IPS-15b (cell line): ENCODE data around the gene LATS2.

Source experiments
- H3K27me3 ChIP-seq: one replicate; pipeline ENCODE4 v1.6.1; 2013; ENCODE audit warnings: low read length; ENCODE audit not compliant: control insufficient read depth, insufficient read depth
- H3K36me3 ChIP-seq: one replicate; pipeline ENCODE4 v1.6.1; 2013; ENCODE audit warnings: low read length; ENCODE audit not compliant: control insufficient read depth, insufficient read depth
- H3K4me1 ChIP-seq: one replicate; pipeline ENCODE4 v1.6.1; 2013; ENCODE audit warnings: mild to moderate bottlenecking, low read length; ENCODE audit not compliant: control insufficient read depth, insufficient read depth
- H3K4me3 ChIP-seq: one replicate; pipeline ENCODE4 v1.5.1; 2013; ENCODE audit warnings: low read depth, low read length
- H3K9ac ChIP-seq: one replicate; pipeline ENCODE4 v1.6.1; 2013; ENCODE audit warnings: low read depth, mild to moderate bottlenecking, low read length
- H3K9me3 ChIP-seq: one replicate; pipeline ENCODE4 v1.6.1; 2013; ENCODE audit warnings: mild to moderate bottlenecking, low read length; ENCODE audit not compliant: control insufficient read depth, insufficient read depth

Gene LATS2

GRCh38 chr13:21081926-21082325, 20.5 kb upstream of the LATS2 start:
- no peaks in the 10 kb centered on the region for H3K4me1 ChIP-seq
- no peaks in the 10 kb centered on the region for H3K36me3 ChIP-seq
- H3K9me3 ChIP-seq: no peaks in the 10 kb centered on the region
- H3K27me3 ChIP-seq: no peaks in the 10 kb centered on the region
- no peak overlapping the region for H3K9ac ChIP-seq
- H3K4me3 ChIP-seq: no peak overlapping the region

DNA sequence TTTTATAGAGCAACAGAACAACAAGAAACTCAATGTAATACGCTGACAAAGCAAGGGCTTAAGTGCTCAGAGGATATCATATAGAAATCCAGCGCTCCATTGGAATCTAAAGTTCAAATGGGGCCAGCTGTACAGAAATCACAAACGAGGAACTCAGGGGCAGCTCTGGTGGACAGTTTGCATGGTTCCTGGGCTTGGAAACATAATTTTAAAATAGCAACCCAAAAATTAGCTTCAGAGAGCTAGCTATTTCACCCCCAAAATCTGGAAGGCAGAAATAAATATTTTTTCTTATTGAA, 19.2 kb upstream of the LATS2 start:
- Histone ChIP-seq H3K9ac (no peak overlapping the region), H3K4me1 (no peaks in the 10 kb centered on the region), H3K9me3 (no peaks in the 10 kb centered on the region), H3K27me3 (no peaks in the 10 kb centered on the region), H3K4me3 (no peak overlapping the region), H3K36me3 (no peaks in the 10 kb centered on the region)

- H3K4me3 ChIP-seq: no peak overlapping the region
- H3K36me3 ChIP-seq: no peaks in the 10 kb centered on the region
- H3K9me3 ChIP-seq: no peaks in the 10 kb centered on the region
- H3K4me1 ChIP-seq: no peaks in the 10 kb centered on the region
- H3K27me3 ChIP-seq: no peaks in the 10 kb centered on the region
- no peak overlapping the region for H3K9ac ChIP-seq
Measured at GRCh38 chr13:21079761-21080592, 18.6 kb upstream of the LATS2 start.

DNA sequence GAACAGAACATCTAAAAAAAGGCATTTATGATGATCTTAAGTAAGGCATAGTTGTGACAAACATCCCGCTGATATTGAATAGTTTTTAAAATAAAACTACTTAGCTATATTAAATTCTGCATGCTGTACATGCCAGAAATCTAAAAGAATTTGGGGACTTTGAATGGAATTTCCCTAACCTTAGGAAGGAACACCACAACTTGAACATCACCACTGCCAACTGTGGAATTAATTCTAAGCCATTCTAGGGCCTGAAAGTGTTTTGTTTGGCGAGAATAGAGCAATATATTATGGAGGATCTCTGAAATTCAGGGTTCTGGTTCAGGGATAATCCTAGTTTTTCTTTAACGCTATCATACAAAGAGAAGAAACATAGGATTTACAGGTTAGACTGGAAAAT, 17.8 kb upstream of the LATS2 start:
- no peak overlapping the region for H3K4me3 ChIP-seq
- no peaks in the 10 kb centered on the region for H3K9me3 ChIP-seq
- H3K36me3 ChIP-seq: no peaks in the 10 kb centered on the region
- no peaks in the 10 kb centered on the region for H3K4me1 ChIP-seq
- no peaks in the 10 kb centered on the region for H3K27me3 ChIP-seq
- no peak overlapping the region for H3K9ac ChIP-seq

DNA sequence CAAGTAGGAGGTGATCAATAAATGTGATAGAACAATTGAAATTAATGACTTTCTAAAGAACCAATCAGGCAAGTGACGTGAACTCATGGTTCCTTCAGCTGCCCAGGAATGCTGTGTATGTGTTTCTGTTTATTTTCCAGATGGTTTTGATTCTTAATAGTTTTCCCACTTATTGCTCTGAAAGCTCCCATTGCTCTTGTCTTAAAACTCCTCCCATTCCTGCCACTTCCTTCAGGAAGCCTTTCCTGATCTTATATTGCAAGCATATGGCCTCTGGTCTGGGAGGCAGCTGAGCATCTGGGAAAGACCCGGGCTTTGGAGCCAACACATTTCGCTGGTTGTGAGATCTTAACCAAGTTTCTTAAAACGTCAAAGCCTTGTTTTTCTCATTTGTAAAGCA, 17.1 kb upstream of the LATS2 start:
- Histone ChIP-seq H3K9ac (no peak overlapping the region), H3K9me3 (no peaks in the 10 kb centered on the region), H3K27me3 (no peaks in the 10 kb centered on the region), H3K4me3 (no peak overlapping the region), H3K36me3 (no peaks in the 10 kb centered on the region), H3K4me1 (no peaks in the 10 kb centered on the region)

DNA sequence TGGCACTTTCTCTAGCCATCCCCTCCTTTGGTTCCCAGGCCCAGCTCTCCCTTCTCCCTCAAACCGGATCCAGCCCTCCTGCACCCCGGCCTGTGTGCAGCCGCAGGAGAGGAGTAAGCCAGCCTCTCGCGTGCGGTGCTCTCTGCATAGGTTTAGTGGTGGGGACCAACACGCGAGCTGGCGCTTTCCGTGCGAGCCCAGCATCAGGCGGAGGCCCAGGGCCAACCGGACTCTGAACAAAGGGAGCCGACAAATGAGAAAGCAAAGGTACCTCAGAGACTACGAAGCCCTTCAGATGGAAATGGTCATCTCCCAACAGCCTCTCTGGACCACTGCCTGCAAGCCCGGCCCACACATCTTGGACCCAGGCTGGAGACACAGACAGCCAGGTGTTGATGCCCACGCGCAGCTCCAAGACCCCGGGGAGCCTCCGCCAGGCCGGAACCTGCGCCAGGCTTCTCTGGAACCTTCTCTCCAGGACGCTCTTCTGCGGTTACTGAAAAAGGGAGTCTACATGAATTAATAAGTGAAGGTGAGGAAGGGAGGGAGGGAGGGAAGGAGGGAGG, 16.5 kb upstream of the LATS2 start:
- no peak overlapping the region for H3K4me3 ChIP-seq
- peak overlapping the region; percentile 19 for H3K9ac ChIP-seq
- H3K36me3 ChIP-seq: no peaks in the 10 kb centered on the region
- no peaks in the 10 kb centered on the region for H3K27me3 ChIP-seq
- H3K9me3 ChIP-seq: no peaks in the 10 kb centered on the region
- H3K4me1 ChIP-seq: no peaks in the 10 kb centered on the region

DNA sequence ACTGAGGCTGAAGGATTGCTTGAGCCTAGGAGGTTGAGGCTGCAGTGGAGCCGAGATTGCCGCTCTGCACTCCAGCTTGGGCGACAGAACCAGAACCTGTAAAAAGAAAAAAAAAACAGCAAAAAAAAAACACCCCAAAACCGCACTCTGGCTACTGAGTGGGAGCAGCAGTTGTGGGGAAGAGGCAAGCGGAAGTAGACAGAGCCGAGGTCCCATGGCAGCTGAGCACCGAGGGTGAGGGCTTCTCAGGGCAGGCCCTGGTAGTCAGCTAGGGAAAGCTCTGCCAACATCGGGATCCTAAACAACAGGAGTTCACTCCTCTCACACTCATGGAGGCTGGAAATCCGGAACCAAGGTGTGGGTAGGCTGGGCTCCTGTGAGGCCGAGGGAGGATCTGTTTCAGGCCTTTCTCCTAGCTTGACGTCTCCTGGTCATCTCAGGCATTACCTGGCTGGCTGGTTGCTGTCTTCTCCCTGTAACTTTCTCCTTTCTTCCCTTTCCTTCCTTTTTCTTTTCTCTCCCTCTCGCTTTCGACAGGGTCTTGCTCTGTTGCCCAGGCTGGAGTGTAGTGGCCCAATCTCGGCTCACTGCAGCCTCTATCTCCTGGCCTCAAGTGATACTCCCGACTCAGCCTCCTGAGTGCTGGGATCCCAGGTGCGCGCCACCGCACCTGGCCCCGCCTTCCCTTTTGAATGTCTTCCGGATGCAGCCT, 15.8 kb upstream of the LATS2 start:
- no peaks in the 10 kb centered on the region for H3K27me3 ChIP-seq
- H3K9me3 ChIP-seq: no peaks in the 10 kb centered on the region
- no peak overlapping the region for H3K9ac ChIP-seq
- H3K4me1 ChIP-seq: no peaks in the 10 kb centered on the region
- no peaks in the 10 kb centered on the region for H3K36me3 ChIP-seq
- H3K4me3 ChIP-seq: no peak overlapping the region

- no peaks in the 10 kb centered on the region for H3K27me3 ChIP-seq
- H3K36me3 ChIP-seq: no peaks in the 10 kb centered on the region
- no peaks in the 10 kb centered on the region for H3K4me1 ChIP-seq
- H3K9me3 ChIP-seq: no peaks in the 10 kb centered on the region
- H3K9ac ChIP-seq: no peak overlapping the region
- no peak overlapping the region for H3K4me3 ChIP-seq
Measured at GRCh38 chr13:21076253-21076652, 14.9 kb upstream of the LATS2 start.

DNA sequence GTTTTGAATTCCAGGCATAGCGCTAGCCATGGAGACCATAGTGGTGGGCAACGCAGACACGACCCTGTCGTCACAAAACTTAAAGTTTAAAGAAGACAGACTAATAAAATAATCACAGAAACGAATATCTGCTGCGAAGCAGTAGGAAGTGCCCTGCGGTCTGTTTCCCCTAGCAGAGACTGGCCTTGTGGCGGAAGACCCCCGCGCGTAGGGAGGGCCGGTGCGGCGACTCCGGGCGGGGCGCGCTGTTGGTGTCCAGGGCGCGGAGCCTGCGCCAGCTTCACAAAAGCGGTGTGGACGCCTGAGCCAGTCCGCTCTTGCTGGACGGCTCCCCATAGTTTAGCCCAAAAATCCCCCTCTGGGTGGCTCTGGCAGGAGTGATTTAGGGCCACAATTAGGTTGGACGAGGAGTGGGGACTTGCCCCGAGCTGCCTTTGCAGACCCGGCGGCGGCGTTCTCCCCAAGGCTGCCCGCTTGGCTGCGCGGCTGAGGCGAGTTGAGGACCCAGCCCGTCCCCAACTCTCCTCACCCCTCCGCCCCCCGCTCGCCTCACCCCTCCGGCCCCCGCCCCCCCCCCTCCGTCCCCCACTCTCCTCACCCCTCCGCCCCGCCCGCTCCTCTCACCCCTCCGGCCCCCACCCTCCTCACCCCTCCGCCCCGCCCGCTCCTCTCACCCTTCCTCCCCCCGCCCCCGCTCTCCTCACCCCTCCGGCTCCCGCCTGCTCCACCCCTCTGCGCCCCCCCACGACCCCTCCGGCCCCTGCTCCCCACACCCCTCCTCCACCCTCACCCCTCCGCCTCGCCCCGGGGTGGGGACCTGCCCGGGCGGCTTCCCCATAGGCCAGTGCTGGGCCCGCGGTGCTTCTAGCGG, 14.2 kb upstream of the LATS2 start:
- Histone ChIP-seq H3K27me3 (no peaks in the 10 kb centered on the region), H3K9ac (peak overlapping the region; percentile 60), H3K36me3 (no peaks in the 10 kb centered on the region), H3K9me3 (no peaks in the 10 kb centered on the region), H3K4me3 (peak overlapping the region; percentile 68), H3K4me1 (no peaks in the 10 kb centered on the region)

- Histone ChIP-seq H3K9ac (peak overlapping the region; percentile 60), H3K4me3 (peak overlapping the region; percentile 68), H3K4me1 (no peaks in the 10 kb centered on the region), H3K36me3 (no peaks in the 10 kb centered on the region), H3K9me3 (no peaks in the 10 kb centered on the region), H3K27me3 (no peaks in the 10 kb centered on the region)
Measured at GRCh38 chr13:21075011-21075378, 13.6 kb upstream of the LATS2 start.

GRCh38 chr13:21074546-21074945, 13.2 kb upstream of the LATS2 start:
- H3K4me1 ChIP-seq: no peaks in the 10 kb centered on the region
- no peak overlapping the region for H3K4me3 ChIP-seq
- H3K27me3 ChIP-seq: no peaks in the 10 kb centered on the region
- no peaks in the 10 kb centered on the region for H3K9me3 ChIP-seq
- H3K36me3 ChIP-seq: no peaks in the 10 kb centered on the region
- no peak overlapping the region for H3K9ac ChIP-seq
